Panc1 (cell line): Measurements from ENCODE around the gene ZNF654.

Source experiments
- TF ChIP-seq, protein P1 (sequence below): fragments of 450-650 bp; IDR thresholded peaks from 2 replicates; pipeline ENCODE4 v1.5.1; 2017; ENCODE audit warnings: mild to moderate bottlenecking
- TF ChIP-seq, protein P2 (sequence below), 2 experiments: IDR thresholded peaks; 2 replicates each; pipeline ENCODE4 v1.6.1; 2011 to 2012; ENCODE audit warnings: low read depth in 2 of 2, control low read depth in 1 of 2, low read length in 1 of 2, mild to moderate bottlenecking in 1 of 2, moderate library complexity in 1 of 2; ENCODE audit not compliant: insufficient read depth in 1 of 2

DNA sequence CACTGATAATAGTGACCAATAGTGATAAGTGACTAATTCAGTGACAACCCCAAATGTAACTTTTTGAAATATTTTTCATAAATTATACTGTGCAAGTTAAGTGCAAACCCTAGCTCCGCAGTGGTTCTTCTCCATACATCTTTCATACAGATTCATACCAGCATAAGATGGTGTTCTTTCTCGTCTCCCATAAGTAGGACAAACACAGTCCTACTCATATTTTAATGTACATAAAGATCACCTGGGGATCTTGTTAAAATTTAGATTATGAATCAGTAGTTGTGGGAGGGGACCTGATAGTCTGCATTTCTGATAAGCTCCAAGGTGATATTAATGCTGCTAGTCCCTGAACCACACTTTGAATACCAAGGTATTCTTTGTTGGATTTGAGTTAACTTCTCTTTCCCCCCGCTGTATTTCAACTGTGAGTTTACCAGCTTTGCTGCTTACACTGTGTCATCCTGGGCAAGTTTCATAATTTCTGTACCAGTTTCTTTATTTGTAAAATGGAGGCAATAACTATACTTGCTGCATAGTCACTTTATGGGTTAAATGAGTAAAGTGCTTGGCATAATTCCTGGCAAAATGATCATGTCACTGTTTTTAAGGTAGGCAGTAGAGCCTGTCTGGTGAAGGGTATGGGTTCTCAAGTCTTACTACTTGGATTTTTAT is 56.0 kb downstream of the ZNF654 start:
- TF ChIP-seq, protein P1, sequence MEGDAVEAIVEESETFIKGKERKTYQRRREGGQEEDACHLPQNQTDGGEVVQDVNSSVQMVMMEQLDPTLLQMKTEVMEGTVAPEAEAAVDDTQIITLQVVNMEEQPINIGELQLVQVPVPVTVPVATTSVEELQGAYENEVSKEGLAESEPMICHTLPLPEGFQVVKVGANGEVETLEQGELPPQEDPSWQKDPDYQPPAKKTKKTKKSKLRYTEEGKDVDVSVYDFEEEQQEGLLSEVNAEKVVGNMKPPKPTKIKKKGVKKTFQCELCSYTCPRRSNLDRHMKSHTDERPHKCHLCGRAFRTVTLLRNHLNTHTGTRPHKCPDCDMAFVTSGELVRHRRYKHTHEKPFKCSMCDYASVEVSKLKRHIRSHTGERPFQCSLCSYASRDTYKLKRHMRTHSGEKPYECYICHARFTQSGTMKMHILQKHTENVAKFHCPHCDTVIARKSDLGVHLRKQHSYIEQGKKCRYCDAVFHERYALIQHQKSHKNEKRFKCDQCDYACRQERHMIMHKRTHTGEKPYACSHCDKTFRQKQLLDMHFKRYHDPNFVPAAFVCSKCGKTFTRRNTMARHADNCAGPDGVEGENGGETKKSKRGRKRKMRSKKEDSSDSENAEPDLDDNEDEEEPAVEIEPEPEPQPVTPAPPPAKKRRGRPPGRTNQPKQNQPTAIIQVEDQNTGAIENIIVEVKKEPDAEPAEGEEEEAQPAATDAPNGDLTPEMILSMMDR = no peak
- TF ChIP-seq, protein P2, sequence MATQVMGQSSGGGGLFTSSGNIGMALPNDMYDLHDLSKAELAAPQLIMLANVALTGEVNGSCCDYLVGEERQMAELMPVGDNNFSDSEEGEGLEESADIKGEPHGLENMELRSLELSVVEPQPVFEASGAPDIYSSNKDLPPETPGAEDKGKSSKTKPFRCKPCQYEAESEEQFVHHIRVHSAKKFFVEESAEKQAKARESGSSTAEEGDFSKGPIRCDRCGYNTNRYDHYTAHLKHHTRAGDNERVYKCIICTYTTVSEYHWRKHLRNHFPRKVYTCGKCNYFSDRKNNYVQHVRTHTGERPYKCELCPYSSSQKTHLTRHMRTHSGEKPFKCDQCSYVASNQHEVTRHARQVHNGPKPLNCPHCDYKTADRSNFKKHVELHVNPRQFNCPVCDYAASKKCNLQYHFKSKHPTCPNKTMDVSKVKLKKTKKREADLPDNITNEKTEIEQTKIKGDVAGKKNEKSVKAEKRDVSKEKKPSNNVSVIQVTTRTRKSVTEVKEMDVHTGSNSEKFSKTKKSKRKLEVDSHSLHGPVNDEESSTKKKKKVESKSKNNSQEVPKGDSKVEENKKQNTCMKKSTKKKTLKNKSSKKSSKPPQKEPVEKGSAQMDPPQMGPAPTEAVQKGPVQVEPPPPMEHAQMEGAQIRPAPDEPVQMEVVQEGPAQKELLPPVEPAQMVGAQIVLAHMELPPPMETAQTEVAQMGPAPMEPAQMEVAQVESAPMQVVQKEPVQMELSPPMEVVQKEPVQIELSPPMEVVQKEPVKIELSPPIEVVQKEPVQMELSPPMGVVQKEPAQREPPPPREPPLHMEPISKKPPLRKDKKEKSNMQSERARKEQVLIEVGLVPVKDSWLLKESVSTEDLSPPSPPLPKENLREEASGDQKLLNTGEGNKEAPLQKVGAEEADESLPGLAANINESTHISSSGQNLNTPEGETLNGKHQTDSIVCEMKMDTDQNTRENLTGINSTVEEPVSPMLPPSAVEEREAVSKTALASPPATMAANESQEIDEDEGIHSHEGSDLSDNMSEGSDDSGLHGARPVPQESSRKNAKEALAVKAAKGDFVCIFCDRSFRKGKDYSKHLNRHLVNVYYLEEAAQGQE (IDR thresholded peaks at IDR 0.05; ENCODE audit: insufficient read depth in 1 of 2, low read depth in 2 of 2, low read length in 1 of 2) = no peak
